PC-9 (cell line): ENCODE measurements around the gene NXF1. TPM values are rescaled to one million over a fixed set of nuclear protein-coding genes. Genes with fewer than 3 reads are reported as not detected.

Experiments
- BruUV-seq: library from RNA; stranded (reverse); fragments of 400-500 nt; replicated peaks from 2 replicates; lab custom pipeline; 2021; lab: Mats Ljungman, UMichigan
- CTCF ChIA-PET: fragments of 300-600 bp; sonication (Branson Sonifier 250); formaldehyde crosslinking; loops from one replicate; lab custom pipeline; 2022; ENCODE audit warnings: antibody characterized with exemption; lab: Charles Lee
- POLR2A ChIA-PET: fragments of 300-600 bp; sonication (Branson Sonifier 250); formaldehyde crosslinking; loops from one replicate; lab custom pipeline; 2022; ENCODE audit warnings: antibody characterized with exemption; ENCODE audit not compliant: unreplicated experiment; lab: Charles Lee
- DNase-seq, 2 experiments: peaks; one replicate each; pipeline versions ENCODE4 v3.0.0 to v3.0.0-alpha.2; 2015 to 2022; ENCODE audit warnings: mixed read lengths in 1 of 2
- H2AFZ ChIP-seq: fragments of 200-600 bp; sonication (generic); 2 replicates; pipeline ENCODE4 v1.8.1; 2017; ENCODE audit warnings: antibody characterized with exemption
- H3F3A ChIP-seq: fragments of 200-600 bp; sonication (generic); 2 replicates; pipeline ENCODE4 v1.8.1; 2017; ENCODE audit warnings: antibody characterized with exemption, mild to moderate bottlenecking, low read depth; ENCODE audit not compliant: insufficient read depth
- H3K27ac ChIP-seq: fragments of 200-600 bp; sonication (generic); 2 replicates; pipeline ENCODE4 v1.6.1; 2016; ENCODE audit warnings: mixed run types
- H3K27me3 ChIP-seq: fragments of 200-600 bp; sonication (generic); 2 replicates; pipeline ENCODE4 v1.6.1; 2016; ENCODE audit warnings: low read depth, mixed run types; ENCODE audit not compliant: insufficient read depth
- H3K36me3 ChIP-seq: fragments of 200-600 bp; sonication (generic); 2 replicates; pipeline ENCODE4 v1.6.1; 2016; ENCODE audit warnings: low read depth, mixed run types
- H3K4me1 ChIP-seq: fragments of 200-600 bp; sonication (generic); replicated peaks from 2 replicates; pipeline ENCODE4 v1.6.1; 2016; ENCODE audit warnings: mixed run types; ENCODE audit not compliant: insufficient read depth
- H3K4me2 ChIP-seq: fragments of 200-600 bp; sonication (generic); 2 replicates; pipeline ENCODE4 v1.6.1; 2017; ENCODE audit warnings: mixed run types
- H3K4me3 ChIP-seq: fragments of 200-600 bp; sonication (generic); 2 replicates; pipeline ENCODE4 v1.6.1; 2016; ENCODE audit warnings: mixed run types
- H3K79me2 ChIP-seq: fragments of 200-600 bp; sonication (generic); 2 replicates; pipeline ENCODE4 v1.6.1; 2017; ENCODE audit warnings: low read depth, mixed run types
- H3K9me2 ChIP-seq: fragments of 200-600 bp; sonication (generic); 2 replicates; pipeline ENCODE4 v1.8.1; 2017; ENCODE audit warnings: mild to moderate bottlenecking; ENCODE audit not compliant: insufficient read depth
- H3K9me3 ChIP-seq: fragments of 200-600 bp; sonication (generic); 2 replicates; pipeline ENCODE4 v1.8.1; 2016; ENCODE audit warnings: low read depth; ENCODE audit not compliant: insufficient read depth
- H4K20me1 ChIP-seq: fragments of 200-600 bp; sonication (generic); 2 replicates; pipeline ENCODE4 v1.8.1; 2017; ENCODE audit not compliant: insufficient read depth
- CTCF ChIP-seq: fragments of 200-600 bp; sonication (generic); conservative IDR thresholded peaks from 2 replicates; pipeline ENCODE4 v1.6.1; 2017; ENCODE audit warnings: mixed run types, antibody characterized with exemption, mild to moderate bottlenecking, moderate library complexity
- EZH2 ChIP-seq: fragments of 200-600 bp; sonication (generic); IDR thresholded peaks from 2 replicates; pipeline ENCODE4 v1.8.0; 2017; ENCODE audit warnings: antibody characterized with exemption, low read depth
- intact Hi-C: fragments of 100-400 bp; cut with micrococcal nuclease; formaldehyde crosslinking; loops from one replicate; pipeline ENCODE4 v1.10.0; 2022; ENCODE audit not compliant: unreplicated experiment
- total RNA-seq: library from RNA; stranded (reverse); gene quantifications from 2 replicates; pipeline ENCODE4 v1.2.3, GENCODE V29; 2021

NXF1 gene
- total RNA-seq, 1 experiment from 2014 or later: 56.1 TPM

DNA sequence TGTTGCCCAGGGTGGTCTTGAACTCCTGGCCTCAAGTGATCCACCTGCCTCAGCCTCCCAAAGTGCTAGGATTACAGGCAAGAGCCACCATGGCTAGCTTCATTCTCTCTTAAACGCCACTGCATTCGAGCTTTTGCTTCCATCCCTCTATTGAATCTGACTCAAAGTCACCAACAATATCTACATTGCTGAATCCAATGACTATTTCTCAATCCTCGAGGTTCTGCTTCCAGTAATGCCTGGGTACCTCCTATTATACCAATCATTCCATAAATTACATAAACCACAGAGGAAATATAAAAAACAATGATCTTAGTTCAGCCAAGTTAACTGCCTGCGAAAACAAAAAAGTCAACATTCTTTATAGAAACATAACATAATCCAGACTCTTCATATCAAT is 11.9 kb upstream of the NXF1 start:
- DNase-seq: no peak
- no peak for TF ChIP-seq EZH2
- no peak for TF ChIP-seq CTCF
- H3K4me2 ChIP-seq: no peak overlapping the region
- no peaks in the 10 kb centered on the region for H3K9me2 ChIP-seq
- no peaks in the 10 kb centered on the region for H4K20me1 ChIP-seq
- no peaks in the 10 kb centered on the region for H3K9me3 ChIP-seq
- CTCF ChIA-PET: no interaction called here
- no peak overlapping the region for H3K4me3 ChIP-seq
- BruUV-seq: no TSS peak
- H3K36me3 ChIP-seq: peaks cover 21% of the 10 kb centered on the region; the same call in 1 of the 2 replicates
- no peaks in the 10 kb centered on the region for H3K4me1 ChIP-seq
- no peak overlapping the region for H3K27ac ChIP-seq
- H3K27me3 ChIP-seq: no peaks in the 10 kb centered on the region
- intact Hi-C loops: no loop called here
- H3F3A ChIP-seq: peaks cover 31% of the 10 kb centered on the region
- H2AFZ ChIP-seq: no peak overlapping the region
- POLR2A ChIA-PET: interaction anchor here (0.6 kb wide), 1 partner anchor 1944 kb away, joined by 3 read pairs; no protein-coding TSS in a partner anchor
- no peaks in the 10 kb centered on the region for H3K79me2 ChIP-seq

- no peak overlapping the region for H3K27ac ChIP-seq
- H3K9me3 ChIP-seq: no peaks in the 10 kb centered on the region
- H3K36me3 ChIP-seq: peaks cover 21% of the 10 kb centered on the region; the same call in 1 of the 2 replicates
- H3K4me3 ChIP-seq: no peak overlapping the region
- CTCF ChIA-PET: no interaction called here
- no peaks in the 10 kb centered on the region for H3K79me2 ChIP-seq
- H3F3A ChIP-seq: peaks cover 36% of the 10 kb centered on the region
- intact Hi-C loops: no loop called here
- no peaks in the 10 kb centered on the region for H3K9me2 ChIP-seq
- TF ChIP-seq CTCF: no peak
- TF ChIP-seq EZH2: no peak
- H3K4me2 ChIP-seq: no peak overlapping the region
- DNase-seq: no peak
- no peaks in the 10 kb centered on the region for H3K27me3 ChIP-seq
- POLR2A ChIA-PET: interaction anchor here (0.6 kb wide), 3 partner anchors 195 to 1945 kb away, joined by 3 to 10 read pairs (median 4); partner anchors contain the start of genes B3GAT3 and ZFTA
- H2AFZ ChIP-seq: no peak overlapping the region
- no peaks in the 10 kb centered on the region for H3K4me1 ChIP-seq
- no peaks in the 10 kb centered on the region for H4K20me1 ChIP-seq
- BruUV-seq: no TSS peak
Measured at GRCh38 chr11:62816557-62816956, 11.3 kb upstream of the NXF1 start.

DNA sequence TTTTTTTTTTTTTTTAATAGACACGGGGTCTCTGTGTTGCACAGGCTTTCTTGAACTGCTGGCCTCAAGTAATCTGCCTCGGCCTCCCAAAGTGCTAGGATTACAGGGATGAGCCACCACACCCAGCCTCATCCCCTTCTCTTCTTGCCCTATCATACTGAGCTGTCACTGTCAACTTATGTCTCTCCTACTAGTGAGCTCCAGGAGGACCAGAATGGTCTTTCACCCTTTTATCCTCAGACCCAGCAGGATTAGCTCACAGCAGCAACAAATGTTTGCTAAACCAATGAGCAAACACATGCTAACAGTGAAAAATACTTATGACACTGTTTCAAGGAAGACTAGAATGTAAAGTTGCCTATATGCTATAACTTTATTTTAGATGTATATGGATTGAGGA is 6.4 kb upstream of the NXF1 start:
- CTCF ChIA-PET: no interaction called here
- intact Hi-C loops: no loop called here

More for the DNA sequence above, 6.4 kb upstream of the NXF1 start:
- H3K36me3 ChIP-seq: no peaks in the 10 kb centered on the region
- BruUV-seq: no TSS peak
- no peak overlapping the region for H3K4me2 ChIP-seq
- no peaks in the 10 kb centered on the region for H3K9me3 ChIP-seq
- TF ChIP-seq CTCF: no peak
- no peak for TF ChIP-seq EZH2
- DNase-seq: no peak
- H4K20me1 ChIP-seq: no peaks in the 10 kb centered on the region
- no peaks in the 10 kb centered on the region for H3K9me2 ChIP-seq
- H3K4me1 ChIP-seq: no peaks in the 10 kb centered on the region
- H2AFZ ChIP-seq: no peak overlapping the region
- no peaks in the 10 kb centered on the region for H3K79me2 ChIP-seq
- POLR2A ChIA-PET: interaction anchor here (0.7 kb wide), 1 partner anchor 16 kb away, joined by 3 read pairs; no protein-coding TSS in a partner anchor
- peaks cover 44% of the 10 kb centered on the region for H3F3A ChIP-seq
- no peaks in the 10 kb centered on the region for H3K27me3 ChIP-seq
- H3K4me3 ChIP-seq: no peak overlapping the region
- no peak overlapping the region for H3K27ac ChIP-seq
